Glomerular visceral epithelial cell (primary cell): Measurements from ENCODE around the gene FBH1.
"Not testable (repeated sequence)": the region's sequence is repeated elsewhere in the genome, so short reads cannot be mapped to it uniquely, and the experiment has no call there.

ENCODE experiments used
- DNase-seq: peaks from one replicate; pipeline ENCODE4 v3.0.0-alpha.2; 2016; ENCODE audit errors: extremely low spot score

FBH1 gene

GRCh38 chr10:5876181-5876768 is 13.8 kb upstream of the FBH1 start:
- no peak for DNase-seq

- not testable (repeated sequence) for DNase-seq
Measured at GRCh38 chr10:5877041-5877440, 13.0 kb upstream of the FBH1 start.

- no peak for DNase-seq
Measured at GRCh38 chr10:5882961-5883360, 7.1 kb upstream of the FBH1 start.

- DNase-seq: no peak
Measured at GRCh38 chr10:5885619-5886018, 4.4 kb upstream of the FBH1 start.

GRCh38 chr10:5887029-5887428 is 3.0 kb upstream of the FBH1 start:
- DNase-seq: no peak

- no peak for DNase-seq
Measured at GRCh38 chr10:5887641-5888040, 2.4 kb upstream of the FBH1 start.

GRCh38 chr10:5888351-5888750 is 1.7 kb upstream of the FBH1 start:
- peak; percentile 19 for DNase-seq

GRCh38 chr10:5888843-5889623 is 1.0 kb upstream of the FBH1 start:
- peak; percentile 33 for DNase-seq

GRCh38 chr10:5890452-5890915 is 441 bp downstream of the FBH1 start:
- DNase-seq: peak; percentile 35

GRCh38 chr10:5891009-5891408 is 966 bp downstream of the FBH1 start:
- no peak for DNase-seq

- no peak for DNase-seq
Measured at GRCh38 chr10:5892007-5892406, 2.0 kb downstream of the FBH1 start.

- DNase-seq: no peak
Measured at GRCh38 chr10:5893321-5893720, 3.3 kb downstream of the FBH1 start.

GRCh38 chr10:5894403-5894802 is 4.4 kb downstream of the FBH1 start:
- DNase-seq: no peak

GRCh38 chr10:5894873-5895272 is 4.8 kb downstream of the FBH1 start:
- no peak for DNase-seq

GRCh38 chr10:5895365-5895764 is 5.3 kb downstream of the FBH1 start:
- DNase-seq: no peak

- DNase-seq: no peak
Measured at GRCh38 chr10:5895804-5896203, 5.8 kb downstream of the FBH1 start.

GRCh38 chr10:5896208-5897052 is 6.4 kb downstream of the FBH1 start:
- DNase-seq: no peak

- no peak for DNase-seq
Measured at GRCh38 chr10:5897053-5897340, 7.0 kb downstream of the FBH1 start.

GRCh38 chr10:5897504-5897903 is 7.5 kb downstream of the FBH1 start:
- no peak for DNase-seq

- DNase-seq: no peak
Measured at GRCh38 chr10:5898163-5898562, 8.1 kb downstream of the FBH1 start.

GRCh38 chr10:5900247-5900646 is 10.2 kb downstream of the FBH1 start:
- no peak for DNase-seq

- DNase-seq: no peak
Measured at GRCh38 chr10:5902511-5903274, 12.7 kb downstream of the FBH1 start.
